Left ventricle myocardium superior (tissue), 1 donor: ENCODE results near the gene C14orf132. TPM values are rescaled to one million over a fixed set of nuclear protein-coding genes. Genes with fewer than 3 reads are reported as not detected.

ENCODE experiments used
- ATAC-seq: fragments of 200-7000 bp; cut with Tn5 transposase; one replicate; pipeline ENCODE4 v1.9.1; 2020; ENCODE audit warnings: mild to moderate bottlenecking, moderate library complexity
- DNase-seq: peaks from one replicate; pipeline ENCODE4 v3.0.0-alpha.2; 2020
- intact Hi-C: fragments of 100-400 bp; cut with micrococcal nuclease; formaldehyde crosslinking; loops from one replicate; pipeline ENCODE4 v1.11.0; 2022
- total RNA-seq: library from RNA; stranded (reverse); fragmentation: NEBNext Ultra II Directional; extraction: Animal tissue kit (Norgen Biotek cat#: 25700); gene quantifications from one replicate; pipeline ENCODE4 v1.2.1, GENCODE V29; 2021
- donor health status: DM: no; HTN: yes; CAD: no; lungs with severe emphysema.

Gene C14orf132
- total RNA-seq, 1 donor from 2014 or later, result 2.4 TPM

- no peak for DNase-seq
- no peak for ATAC-seq
- intact Hi-C loops, result no loop called here
Observed at GRCh38 chr14:96129128-96129736, 90.1 kb downstream of the C14orf132 start.

- no peak for ATAC-seq
- intact Hi-C loops, result no loop called here
- DNase-seq, result no peak
Observed at GRCh38 chr14:96130391-96130790, 91.2 kb downstream of the C14orf132 start.

GRCh38 chr14:96130854-96131253, 91.7 kb downstream of the C14orf132 start:
- no peak for ATAC-seq
- intact Hi-C loops, result no loop called here
- DNase-seq, result no peak

GRCh38 chr14:96131836-96132235, 92.7 kb downstream of the C14orf132 start:
- intact Hi-C loops, result no loop called here
- DNase-seq, result no peak
- ATAC-seq, result no peak

GRCh38 chr14:96134508-96134907, 95.3 kb downstream of the C14orf132 start:
- DNase-seq, result no peak
- intact Hi-C loops, result no loop called here
- ATAC-seq, result no peak

- no peak for DNase-seq
- ATAC-seq, result no peak
- intact Hi-C loops, result no loop called here
Observed at GRCh38 chr14:96135285-96135684, 96.1 kb downstream of the C14orf132 start.

GRCh38 chr14:96136371-96137005, 97.3 kb downstream of the C14orf132 start:
- intact Hi-C loops, result no loop called here
- no peak for ATAC-seq
- DNase-seq, result no peak

GRCh38 chr14:96138241-96138640, 99.1 kb downstream of the C14orf132 start:
- intact Hi-C loops, result no loop called here
- ATAC-seq (no peak), DNase-seq (no peak)

- no peak for DNase-seq
- no peak for ATAC-seq
- intact Hi-C loops, result no loop called here
Observed at GRCh38 chr14:96139169-96139568, 100.0 kb downstream of the C14orf132 start.

GRCh38 chr14:96139879-96140278, 100.7 kb downstream of the C14orf132 start:
- ATAC-seq (no peak), DNase-seq (no peak)

GRCh38 chr14:96140952-96141351, 101.8 kb downstream of the C14orf132 start:
- intact Hi-C loops, result no loop called here
- ATAC-seq (no peak), DNase-seq (no peak)

More at GRCh38 chr14:96139879-96140278, 100.7 kb downstream of the C14orf132 start:
- intact Hi-C loops, result no loop called here

Other genes starting within 250 kb of the C14orf132 start
- not detected for gene TUNAR, start 162.5 kb upstream of the C14orf132 start, total RNA-seq
- gene BDKRB2, start 165.5 kb downstream of the C14orf132 start, total RNA-seq, result 0.57 TPM
- not detected for gene BDKRB1, start 216.8 kb downstream of the C14orf132 start, total RNA-seq